ENCODE results near the gene UBIAD1.
"Not testable (repeated sequence)": the region's sequence is repeated elsewhere in the genome, so short reads cannot be mapped to it uniquely, and the experiment has no call there.

Gene UBIAD1

GRCh38 chr1:11280719-11281376, 7.8 kb downstream of the UBIAD1 start:
- DNase-seq = no peak

GRCh38 chr1:11281518-11282331, 8.7 kb downstream of the UBIAD1 start:
- DNase-seq = no peak

GRCh38 chr1:11283151-11283550, 10.2 kb downstream of the UBIAD1 start:
- no peak for DNase-seq

GRCh38 chr1:11284784-11285183, 11.8 kb downstream of the UBIAD1 start:
- DNase-seq = no peak

GRCh38 chr1:11285883-11286734, 13.1 kb downstream of the UBIAD1 start:
- DNase-seq = peak; percentile 25

GRCh38 chr1:11286735-11287410, 13.9 kb downstream of the UBIAD1 start:
- no peak for DNase-seq

GRCh38 chr1:11289064-11289463, 16.1 kb downstream of the UBIAD1 start:
- no peak for DNase-seq

GRCh38 chr1:11291049-11291448, 18.1 kb downstream of the UBIAD1 start:
- DNase-seq = no peak

GRCh38 chr1:11293856-11294255, 20.9 kb downstream of the UBIAD1 start:
- no peak for DNase-seq

GRCh38 chr1:11294951-11295350, 22.0 kb downstream of the UBIAD1 start:
- DNase-seq = no peak

- no peak for DNase-seq
Observed at GRCh38 chr1:11295905-11296304, 22.9 kb downstream of the UBIAD1 start.

- not testable (repeated sequence) for DNase-seq
Observed at GRCh38 chr1:11297774-11298173, 24.8 kb downstream of the UBIAD1 start.

- DNase-seq = no peak
Observed at GRCh38 chr1:11298390-11299224, 25.6 kb downstream of the UBIAD1 start.

GRCh38 chr1:11299225-11299574, 26.2 kb downstream of the UBIAD1 start:
- DNase-seq = no peak

- DNase-seq = no peak
Observed at GRCh38 chr1:11301601-11302000, 28.6 kb downstream of the UBIAD1 start.

- DNase-seq = no peak
Observed at GRCh38 chr1:11302366-11302765, 29.4 kb downstream of the UBIAD1 start.

- DNase-seq = not testable (repeated sequence)
Observed at GRCh38 chr1:11305516-11305915, 32.5 kb downstream of the UBIAD1 start.

GRCh38 chr1:11307852-11308251, 34.9 kb downstream of the UBIAD1 start:
- DNase-seq = no peak

GRCh38 chr1:11308699-11309224, 35.8 kb downstream of the UBIAD1 start:
- DNase-seq = no peak

GRCh38 chr1:11309385-11309784, 36.4 kb downstream of the UBIAD1 start:
- DNase-seq = no peak

GRCh38 chr1:11311816-11312755, 39.1 kb downstream of the UBIAD1 start:
- no peak for DNase-seq

Data from COR-L47 (cell line).